BE2C (cell line): ENCODE measurements around the gene TXLNA.
"Not testable (repeated sequence)": the region's sequence is repeated elsewhere in the genome, so short reads cannot be mapped to it uniquely, and the experiment has no call there.

Source experiments
- DNase-seq: peaks from one replicate; pipeline ENCODE4 v3.0.0-alpha.2; 2020
- H3K27me3 ChIP-seq: fragments of 250-450 bp; sonication (Bioruptor Pico); 2 replicates; pipeline ENCODE4 v1.5.1; 2020; ENCODE audit warnings: mild to moderate bottlenecking
- H3K36me3 ChIP-seq: fragments of 250-450 bp; sonication (Bioruptor Pico); 2 replicates; pipeline ENCODE4 v1.5.1; 2020; ENCODE audit warnings: mild to moderate bottlenecking
- H3K4me1 ChIP-seq: fragments of 250-450 bp; sonication (Bioruptor Pico); 2 replicates; pipeline ENCODE4 v1.5.1; 2020
- H3K4me3 ChIP-seq: 2 replicates; pipeline ENCODE4 v1.5.1; 2011; ENCODE audit warnings: low read depth, low read length
- H3K9me3 ChIP-seq: fragments of 250-450 bp; sonication (Bioruptor Pico); 2 replicates; pipeline ENCODE4 v1.5.1; 2020
- CTCF ChIP-seq: IDR thresholded peaks from 2 replicates; pipeline ENCODE4 v1.5.1; 2012; ENCODE audit warnings: mild to moderate bottlenecking, low read depth, low read length

TXLNA gene

GRCh38 chr1:32150847-32151246 is 28.6 kb upstream of the TXLNA start:
- no peak for TF ChIP-seq CTCF
- H3K4me3 ChIP-seq: no peak overlapping the region
- H3K9me3 ChIP-seq: no peaks in the 10 kb centered on the region
- DNase-seq: no peak
- no peaks in the 10 kb centered on the region for H3K27me3 ChIP-seq
- H3K4me1 ChIP-seq: no peaks in the 10 kb centered on the region
- no peaks in the 10 kb centered on the region for H3K36me3 ChIP-seq

- H3K36me3 ChIP-seq: no peaks in the 10 kb centered on the region
- H3K27me3 ChIP-seq: no peaks in the 10 kb centered on the region
- H3K9me3 ChIP-seq: no peaks in the 10 kb centered on the region
- DNase-seq: no peak
- no peaks in the 10 kb centered on the region for H3K4me1 ChIP-seq
- H3K4me3 ChIP-seq: no peak overlapping the region
- TF ChIP-seq CTCF: no peak
Observed at GRCh38 chr1:32151319-32151787, 28.1 kb upstream of the TXLNA start.

- peaks cover 5% of the 10 kb centered on the region; the same call in 1 of the 2 replicates for H3K36me3 ChIP-seq
Observed at GRCh38 chr1:32159189-32159588, 20.3 kb upstream of the TXLNA start.

GRCh38 chr1:32163405-32163804 is 16.1 kb upstream of the TXLNA start:
- Histone ChIP-seq H3K27me3 (no peaks in the 10 kb centered on the region), H3K4me3 (no peak overlapping the region), H3K36me3 (no peaks in the 10 kb centered on the region), H3K9me3 (no peaks in the 10 kb centered on the region), H3K4me1 (no peaks in the 10 kb centered on the region)
- DNase-seq: no peak
- TF ChIP-seq CTCF: no peak

More at GRCh38 chr1:32159189-32159588, 20.3 kb upstream of the TXLNA start:
- Histone ChIP-seq H3K9me3 (no peaks in the 10 kb centered on the region), H3K4me1 (no peaks in the 10 kb centered on the region), H3K27me3 (no peaks in the 10 kb centered on the region), H3K4me3 (no peak overlapping the region)
- no peak for TF ChIP-seq CTCF
- no peak for DNase-seq

- H3K27me3 ChIP-seq, H3K4me3 ChIP-seq, H3K4me1 ChIP-seq, H3K9me3 ChIP-seq, H3K36me3 ChIP-seq, DNase-seq: not testable (repeated sequence)
Observed at GRCh38 chr1:32165633-32166032, 13.8 kb upstream of the TXLNA start.

- H3K4me3 ChIP-seq: no peak overlapping the region
Observed at GRCh38 chr1:32170991-32171390, 8.5 kb upstream of the TXLNA start.

More at GRCh38 chr1:32170991-32171390, 8.5 kb upstream of the TXLNA start:
- TF ChIP-seq CTCF: no peak
- Histone ChIP-seq H3K27me3 (no peaks in the 10 kb centered on the region), H3K36me3 (peaks cover 3% of the 10 kb centered on the region; the same call in 1 of the 2 replicates), H3K9me3 (no peaks in the 10 kb centered on the region), H3K4me1 (no peaks in the 10 kb centered on the region)
- DNase-seq: no peak
